ENCODE data around the gene HNF4A.
A peak's percentile ranks its signal among the peaks of the same experiment; 100 is the strongest.
"Not testable (repeated sequence)": the region's sequence is repeated elsewhere in the genome, so short reads cannot be mapped to it uniquely, and the experiment has no call there.

Gene HNF4A

DNA sequence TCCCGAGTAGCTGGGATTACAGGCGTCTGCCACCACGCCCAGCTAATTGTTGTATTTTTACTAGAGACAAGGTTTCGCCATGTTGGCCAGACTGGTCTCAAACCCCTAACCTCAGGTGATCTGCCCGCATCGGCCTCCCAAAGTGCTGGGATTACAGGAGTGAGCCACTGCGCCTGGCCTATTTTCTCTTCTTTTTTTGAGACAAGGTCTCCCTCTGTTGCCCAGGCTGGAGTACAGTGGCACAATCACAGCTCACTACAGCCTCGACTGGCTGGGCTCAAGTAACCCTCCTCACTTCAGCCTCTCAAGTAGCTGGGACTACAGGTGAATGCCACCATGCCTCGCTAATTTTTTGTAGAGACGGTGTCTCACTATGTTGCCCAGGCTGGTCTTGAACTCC is 9.6 kb upstream of the HNF4A start:
- not testable (repeated sequence) for DNase-seq

DNA sequence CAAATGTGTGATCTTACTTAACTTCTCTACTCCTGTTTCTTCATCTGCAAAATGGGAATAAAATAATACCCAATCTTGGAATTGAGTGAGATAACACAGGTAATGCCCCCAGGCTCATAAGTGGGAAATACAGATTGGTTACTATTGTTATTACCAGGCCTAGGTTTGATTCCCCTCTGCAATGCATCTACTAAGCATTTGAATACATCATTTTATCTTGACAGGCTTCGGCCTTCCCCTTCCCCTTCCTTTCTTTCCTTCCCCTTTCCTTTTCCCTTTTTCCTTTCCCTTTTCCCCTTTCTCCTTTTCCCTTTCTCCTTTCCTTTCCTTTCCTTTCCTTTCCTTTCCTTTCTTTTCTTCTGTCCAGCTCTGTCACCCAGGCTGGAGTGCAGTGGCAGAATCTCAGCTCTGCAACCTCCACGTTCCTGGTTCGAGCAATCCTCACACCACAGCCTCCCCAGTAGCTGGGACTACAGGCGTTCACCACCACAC is 7.3 kb upstream of the HNF4A start:
- no peak for DNase-seq

DNA sequence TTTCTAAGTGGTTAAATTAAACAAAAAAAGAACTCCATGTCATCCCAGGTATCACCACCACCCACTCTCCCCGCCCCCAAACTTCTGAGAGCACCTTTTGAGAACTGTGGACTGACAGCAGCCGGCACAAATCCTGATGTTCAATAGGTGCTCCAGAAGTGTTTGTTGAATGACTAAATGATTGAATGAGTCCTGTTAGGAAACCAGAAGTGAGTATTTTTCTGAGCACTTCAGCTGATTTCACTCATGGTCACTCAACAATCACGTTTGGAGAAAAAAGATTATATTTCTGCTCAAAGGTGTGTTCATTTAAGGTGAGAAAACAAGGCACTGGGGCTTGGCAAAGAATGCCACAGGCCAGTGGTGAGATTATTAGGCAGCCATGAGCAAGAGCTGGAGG is 6.2 kb upstream of the HNF4A start:
- DNase-seq: no peak

DNA sequence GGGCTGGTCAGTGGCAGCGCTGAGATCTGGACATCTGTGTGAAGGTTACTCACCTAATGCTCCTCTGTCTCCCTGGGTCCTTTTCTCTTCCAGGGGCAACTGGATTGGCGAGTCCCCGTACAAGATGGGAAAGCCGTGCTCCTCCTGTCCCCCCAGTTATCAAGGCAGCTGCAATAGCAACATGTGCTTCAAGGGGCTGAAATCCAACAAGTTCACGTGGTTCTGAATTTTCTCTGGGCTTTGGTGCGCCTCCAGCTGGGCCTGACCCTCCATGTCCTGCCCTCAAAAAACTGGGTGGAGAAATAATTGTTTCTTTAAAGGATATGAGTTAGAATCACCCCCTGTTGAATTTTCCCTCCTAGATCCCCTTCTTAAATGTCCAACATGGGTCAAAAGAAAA is 4.9 kb upstream of the HNF4A start:
- DNase-seq: no peak

DNA sequence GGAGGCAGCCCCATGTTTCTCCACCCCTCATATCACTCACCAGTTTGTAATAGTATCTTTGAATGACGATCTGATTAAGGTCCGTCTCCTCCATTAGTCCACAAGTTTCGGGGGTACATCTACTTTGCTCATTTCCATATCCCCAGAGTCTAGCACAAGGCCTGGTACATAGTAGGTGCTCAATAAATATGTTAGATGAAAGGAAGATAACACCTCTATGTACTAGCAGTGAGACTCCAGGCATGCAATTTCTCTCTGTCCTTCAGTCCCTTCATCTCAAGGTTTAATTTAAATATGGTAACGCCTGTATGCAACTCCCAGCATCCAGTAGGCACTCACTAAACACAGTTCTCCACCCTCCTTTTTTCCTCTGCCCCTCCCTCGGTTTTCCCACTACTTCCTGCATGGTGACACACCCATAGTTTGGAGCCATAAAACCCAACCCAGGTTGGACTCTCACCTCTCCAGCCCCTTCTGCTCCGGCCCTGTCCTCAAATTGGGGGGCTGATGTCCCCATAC is 461 bp upstream of the HNF4A start:
- no peak for DNase-seq

DNA sequence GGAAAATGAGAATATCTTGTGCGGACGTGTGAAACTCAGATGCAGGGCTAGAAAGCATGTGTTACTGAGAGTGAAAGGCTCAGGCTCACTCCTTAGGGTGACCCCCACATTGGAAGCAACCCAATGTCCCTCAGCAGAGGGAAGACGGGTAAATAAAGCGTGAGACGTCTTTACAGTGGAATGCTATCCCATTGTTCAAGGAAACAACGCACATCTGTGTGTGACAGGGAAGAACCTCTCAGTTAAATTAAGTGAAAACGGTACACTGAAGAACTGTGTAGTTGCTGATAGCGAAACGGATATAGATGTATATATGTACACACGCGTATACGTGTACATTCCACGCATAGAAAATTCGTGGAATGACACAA is 839 bp downstream of the HNF4A start:
- DNase-seq: no peak

DNA sequence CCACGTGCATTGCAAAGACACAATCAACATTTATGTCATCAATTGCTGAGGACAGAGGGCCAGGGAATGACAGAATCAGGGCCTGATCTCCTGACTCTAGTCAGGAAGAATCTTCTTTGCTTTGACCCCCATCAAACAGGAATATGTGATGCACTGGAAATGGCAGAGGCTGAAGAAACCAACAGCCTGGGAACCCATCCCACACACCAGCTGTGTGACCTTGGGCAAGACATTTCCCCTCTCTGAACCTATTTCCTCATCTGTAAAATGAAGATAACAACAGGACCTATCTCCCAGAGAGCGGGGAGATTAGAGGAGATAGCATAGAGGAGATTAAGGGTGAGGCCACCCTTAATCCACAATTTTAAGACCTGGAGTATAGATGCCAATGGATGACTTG is 1.5 kb downstream of the HNF4A start:
- no peak for DNase-seq

DNA sequence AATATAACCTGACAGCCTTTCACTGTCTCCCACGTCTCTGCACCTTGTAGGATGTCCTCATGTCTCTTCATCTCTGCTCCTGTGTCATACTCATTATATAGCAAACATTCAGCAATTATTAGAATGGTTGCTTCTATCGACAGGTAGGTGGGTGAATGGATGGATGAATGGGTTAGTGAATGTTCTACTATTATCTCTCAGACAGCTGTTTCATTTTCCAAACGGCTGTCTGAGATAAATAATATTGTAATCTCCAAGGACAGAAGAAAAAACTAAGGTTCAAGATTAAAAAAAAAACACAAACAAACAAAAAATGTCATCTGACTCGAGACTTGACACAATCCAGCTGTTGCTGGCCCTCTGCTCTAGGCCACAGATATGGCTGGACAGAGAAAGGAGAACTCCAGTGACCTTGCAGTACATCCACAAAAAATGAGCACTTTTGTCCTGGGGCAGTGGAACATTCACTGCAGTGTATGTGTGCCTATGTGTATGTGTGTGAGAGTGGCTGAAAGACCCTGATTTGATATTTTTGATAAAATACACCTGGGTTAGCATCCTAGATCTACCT is 2.1 kb downstream of the HNF4A start:
- no peak for DNase-seq

DNA sequence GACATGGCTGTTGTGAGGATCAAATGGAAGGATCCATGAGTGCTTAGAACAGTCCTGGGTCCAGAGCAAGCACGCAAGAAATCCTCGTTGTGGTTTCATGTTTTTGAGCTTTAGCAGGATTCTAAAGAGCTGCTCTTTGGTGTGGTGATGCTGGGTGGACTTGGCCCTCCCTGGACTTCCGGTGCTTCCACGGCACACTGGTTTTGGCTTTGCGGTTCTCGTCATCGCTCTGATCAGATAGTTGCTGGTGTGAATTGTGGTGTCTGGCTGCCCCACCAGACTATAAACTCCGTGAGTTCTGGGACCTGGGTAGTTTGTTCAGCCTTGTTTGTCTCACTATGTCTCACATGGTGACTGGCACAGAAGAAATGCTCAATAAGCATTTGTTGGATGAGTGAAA is 3.3 kb downstream of the HNF4A start:
- DNase-seq: no peak

DNA sequence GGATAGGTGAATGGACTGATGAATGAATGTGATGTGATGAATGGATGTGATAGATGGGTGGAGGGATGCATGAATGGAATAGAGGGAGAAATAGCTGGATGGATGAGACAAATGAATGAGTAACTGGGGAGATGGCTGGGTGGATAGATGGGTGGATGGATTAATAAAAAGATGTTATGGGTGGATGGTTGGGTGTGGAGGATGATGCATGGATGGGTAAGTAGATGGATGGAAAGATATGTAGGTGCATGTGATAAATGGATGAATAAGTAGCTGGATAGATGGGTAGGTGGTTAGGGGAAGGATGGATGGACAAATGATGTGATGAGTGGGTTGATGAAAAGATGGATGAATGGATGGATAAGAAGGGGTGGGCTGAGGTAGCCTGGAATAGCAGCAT is 4.7 kb downstream of the HNF4A start:
- DNase-seq: no peak

DNA sequence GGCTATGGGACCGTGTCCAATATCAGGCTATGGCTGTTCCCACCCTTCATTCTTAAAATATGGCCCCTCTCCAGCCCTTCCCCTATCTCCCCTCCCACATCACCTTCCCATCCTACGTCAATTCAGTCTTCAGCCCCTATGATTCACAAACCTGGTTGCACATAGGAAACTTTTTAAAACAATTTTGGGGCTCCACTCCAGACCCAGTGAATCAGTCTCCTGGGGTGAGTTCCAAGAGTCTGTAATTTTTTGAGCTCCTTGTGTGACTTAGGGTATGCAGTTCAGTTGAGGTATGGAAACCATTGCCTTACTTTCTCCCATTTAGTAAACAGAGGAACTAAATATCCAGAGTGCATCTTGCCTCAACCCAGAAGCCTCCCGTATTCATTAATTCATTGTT is 5.5 kb downstream of the HNF4A start:
- no peak for DNase-seq

DNA sequence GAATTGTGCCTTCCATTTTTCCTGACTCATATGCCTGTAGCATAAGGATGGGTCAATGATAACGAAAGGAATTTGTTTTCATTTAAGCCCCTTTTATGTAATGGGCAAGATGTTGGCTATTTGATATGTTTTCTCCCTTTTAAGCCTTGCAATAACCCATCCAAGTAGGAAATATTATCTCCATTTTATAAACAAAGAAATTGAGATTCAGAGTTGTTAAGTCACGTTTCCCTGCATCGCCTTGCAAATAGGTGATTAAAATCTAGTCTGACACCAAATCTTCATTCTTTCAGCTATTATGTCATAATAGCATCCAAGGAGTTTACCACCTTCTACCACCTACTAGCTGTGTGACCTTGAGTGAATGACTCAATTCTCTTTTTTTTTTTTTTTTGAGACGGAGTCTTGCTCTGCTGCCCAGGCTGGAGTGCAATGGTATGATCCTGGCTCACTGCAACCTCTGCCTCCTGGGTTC is 7.0 kb downstream of the HNF4A start:
- no peak for DNase-seq

DNA sequence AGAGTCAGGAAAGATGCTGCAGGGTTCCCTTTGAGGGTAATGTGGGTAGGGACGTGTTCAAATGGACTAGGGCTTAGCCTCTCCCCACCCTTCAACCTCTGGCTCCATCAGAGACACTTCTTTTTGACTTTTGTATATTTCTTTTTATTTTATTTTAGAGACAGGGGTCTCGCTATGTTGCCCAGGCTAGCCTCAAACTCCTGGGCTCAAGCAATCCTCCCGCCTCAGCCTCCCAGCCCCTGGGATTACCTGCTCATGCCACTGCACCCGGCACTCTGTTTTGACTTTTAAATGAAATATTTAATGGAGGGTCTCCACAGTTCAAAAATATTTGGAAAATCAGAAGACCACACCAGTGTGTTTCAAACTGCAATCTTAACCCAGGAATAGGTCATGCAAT is 8.6 kb downstream of the HNF4A start:
- no peak for DNase-seq

DNA sequence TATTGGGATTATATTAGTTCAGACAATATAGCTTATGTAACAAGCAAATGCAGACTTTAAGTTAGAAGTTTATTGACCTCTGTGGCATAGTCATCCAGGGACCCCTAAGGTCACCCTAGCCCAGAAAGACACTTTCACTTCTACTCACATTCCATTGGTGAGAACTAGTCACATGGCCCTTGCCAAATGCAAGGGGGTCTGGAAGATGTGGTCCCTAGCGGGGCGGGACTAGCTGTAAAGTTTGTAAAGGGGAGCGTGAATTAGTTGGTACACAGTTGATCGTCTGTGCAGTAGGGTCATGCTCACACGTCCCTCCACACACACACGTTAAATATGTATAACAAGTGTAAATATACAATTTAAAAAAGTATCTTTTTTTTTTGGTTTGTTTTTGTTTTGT is 9.3 kb downstream of the HNF4A start:
- no peak for DNase-seq

DNA sequence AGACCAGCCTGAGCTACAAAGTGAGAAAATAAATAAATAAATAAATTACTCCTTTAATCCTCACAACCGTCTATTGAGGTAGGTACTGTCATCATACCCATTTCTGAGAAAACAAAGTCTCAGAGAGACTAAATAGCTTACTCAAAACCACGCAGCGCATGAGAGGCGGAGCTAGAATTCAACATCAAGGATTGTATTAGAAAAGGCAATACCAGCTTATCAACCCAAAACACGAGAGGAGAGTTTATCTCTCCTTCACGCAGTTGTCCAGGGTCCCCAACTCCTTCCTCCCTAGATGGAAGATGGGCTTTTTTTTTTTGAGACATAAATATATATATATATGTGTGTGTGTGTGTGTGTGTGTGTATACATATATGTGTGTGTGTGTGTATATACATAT is 12.2 kb downstream of the HNF4A start:
- DNase-seq: no peak

DNA sequence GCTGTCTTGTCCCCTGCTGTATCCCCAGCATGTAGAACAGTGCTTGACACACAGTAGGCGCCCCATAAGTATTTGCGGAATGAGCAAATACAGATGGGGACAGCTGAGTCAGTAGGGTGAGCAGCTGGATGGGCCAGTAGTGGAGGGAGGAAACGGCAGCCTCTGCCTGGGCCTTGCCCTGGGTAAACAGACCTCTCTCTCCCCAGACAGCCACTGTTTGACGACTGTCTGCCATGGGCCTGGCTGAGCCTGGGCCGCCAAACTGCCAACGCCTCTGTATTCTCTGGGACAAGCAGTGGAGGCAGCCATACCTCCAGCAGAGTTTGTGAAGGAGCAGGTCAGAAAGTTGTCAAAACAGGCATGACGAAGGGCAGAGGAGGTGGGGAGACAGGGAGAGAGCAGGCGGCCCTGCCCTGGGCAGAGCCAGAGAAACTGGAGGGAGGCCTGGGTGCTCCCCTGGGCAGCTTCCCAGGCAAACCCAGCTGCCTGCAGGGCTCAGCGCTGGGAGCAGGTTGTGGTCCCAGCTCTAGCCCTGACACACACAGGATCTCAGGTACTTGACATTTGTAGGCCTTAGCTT is 15.2 kb downstream of the HNF4A start:
- no peak for DNase-seq

DNA sequence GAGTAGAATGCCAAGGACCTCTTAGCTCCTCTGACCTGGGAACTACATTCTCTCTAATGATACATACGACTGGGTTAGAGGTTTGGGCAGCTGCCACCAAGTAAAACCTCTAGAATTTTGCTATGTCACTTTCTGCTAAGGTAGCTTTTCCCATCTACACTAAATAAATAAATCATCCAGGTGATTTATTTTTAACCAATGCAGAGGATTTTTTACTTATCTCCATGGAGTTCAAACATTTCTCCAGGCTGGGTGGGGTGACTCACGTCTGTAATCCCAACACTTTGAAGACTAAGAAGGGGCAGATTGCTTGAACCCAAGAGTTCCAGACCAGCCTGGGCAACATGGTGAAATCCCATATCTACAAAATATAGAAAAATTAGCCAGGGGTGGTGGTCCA is 27.1 kb downstream of the HNF4A start:
- DNase-seq: no peak

DNA sequence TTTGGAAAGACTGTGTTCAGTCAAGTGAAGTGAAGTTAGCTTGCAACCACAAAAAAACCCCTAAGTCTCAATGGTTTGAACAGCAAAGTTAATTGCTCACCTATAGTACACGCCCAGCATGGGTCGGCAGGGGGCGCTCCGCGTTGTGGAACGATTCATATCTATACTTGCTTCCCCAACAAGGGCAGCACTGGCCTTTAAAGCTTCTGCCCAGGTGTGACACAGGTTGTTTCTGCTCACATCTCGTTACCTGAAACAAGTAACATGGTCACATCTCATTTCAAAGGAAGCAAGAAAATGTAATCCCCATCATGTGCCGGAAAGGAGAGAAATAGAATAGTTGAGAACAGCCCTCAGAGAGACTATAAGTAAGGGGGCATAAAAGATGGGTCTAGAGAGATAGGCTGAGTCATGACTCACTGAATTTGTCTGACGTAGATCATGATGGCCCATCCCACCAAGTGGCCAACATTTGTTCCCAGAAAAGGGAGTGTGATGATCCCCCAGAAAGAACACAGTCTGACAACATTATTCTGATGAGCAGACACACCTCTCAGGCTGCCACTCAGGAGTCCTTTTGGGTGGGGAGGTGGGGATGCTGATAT is 29.0 kb downstream of the HNF4A start:
- peak; percentile 71 for DNase-seq

DNA sequence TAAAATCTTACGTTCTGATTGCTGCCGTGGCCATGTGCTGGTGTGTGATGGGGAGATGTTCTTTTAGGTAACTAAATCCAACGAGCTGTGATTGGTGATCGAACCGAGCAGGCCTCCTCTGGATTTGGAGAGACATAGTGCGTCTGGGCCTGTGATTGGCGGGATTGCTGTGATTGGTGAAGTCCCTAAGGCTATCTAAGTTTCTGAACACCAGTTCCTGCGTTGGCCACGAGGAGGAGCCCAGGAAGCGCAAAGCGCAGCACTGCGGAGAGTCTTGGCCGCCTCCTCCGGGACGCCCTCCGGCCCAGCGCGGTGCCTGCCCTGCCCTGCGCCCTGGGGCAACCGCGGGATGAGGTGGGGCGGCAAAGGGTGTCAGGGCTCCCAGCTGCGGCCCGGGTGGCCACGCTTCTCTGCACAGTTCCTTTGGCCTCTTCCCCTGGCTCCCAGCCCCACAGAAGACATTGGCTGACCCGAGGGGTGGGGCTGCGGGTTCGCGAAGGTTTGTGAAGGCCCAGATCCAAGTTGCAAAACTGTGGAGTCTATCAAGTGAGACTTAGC is 33.0 kb downstream of the HNF4A start:
- peak; percentile 16 for DNase-seq

DNA sequence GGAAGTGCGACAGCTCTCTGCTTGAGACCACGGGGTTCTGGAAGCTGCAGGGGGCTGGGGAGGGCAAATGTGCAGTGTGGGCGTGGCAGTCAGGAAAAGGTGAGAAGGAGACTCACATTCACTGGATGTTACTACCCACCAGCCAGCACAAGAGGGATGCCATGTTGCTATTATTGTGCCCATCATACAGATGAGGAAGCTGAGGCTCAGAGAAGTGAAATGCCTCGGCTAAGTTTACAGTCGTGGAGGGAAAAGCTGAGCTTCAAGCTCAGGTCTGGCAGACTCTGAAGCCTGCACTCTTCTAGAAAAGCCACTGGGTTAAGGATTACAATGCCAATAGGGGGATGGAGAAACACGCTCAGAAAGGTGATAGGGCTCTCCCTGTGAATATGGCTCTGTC is 34.4 kb downstream of the HNF4A start:
- DNase-seq: no peak

DNA sequence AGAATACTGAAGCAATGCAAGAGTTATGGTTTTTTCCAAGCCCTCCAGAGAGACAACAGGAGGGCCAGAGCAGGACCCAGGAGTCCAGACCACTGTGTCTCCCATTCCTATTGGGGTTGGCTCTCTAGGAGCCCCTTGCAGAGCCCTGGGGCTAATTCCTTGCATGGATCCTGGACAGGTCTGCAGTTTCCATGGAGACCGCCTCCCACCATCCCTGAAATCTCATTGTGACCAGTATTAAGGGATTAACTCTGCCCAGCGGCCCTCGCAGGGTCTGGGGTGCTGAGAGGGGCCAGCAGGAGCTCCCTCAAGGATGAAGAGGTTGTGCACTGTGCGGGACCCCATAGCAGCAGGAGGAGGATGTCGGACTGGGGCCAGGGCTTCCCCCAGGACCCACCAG is 34.8 kb downstream of the HNF4A start:
- DNase-seq: no peak

DNA sequence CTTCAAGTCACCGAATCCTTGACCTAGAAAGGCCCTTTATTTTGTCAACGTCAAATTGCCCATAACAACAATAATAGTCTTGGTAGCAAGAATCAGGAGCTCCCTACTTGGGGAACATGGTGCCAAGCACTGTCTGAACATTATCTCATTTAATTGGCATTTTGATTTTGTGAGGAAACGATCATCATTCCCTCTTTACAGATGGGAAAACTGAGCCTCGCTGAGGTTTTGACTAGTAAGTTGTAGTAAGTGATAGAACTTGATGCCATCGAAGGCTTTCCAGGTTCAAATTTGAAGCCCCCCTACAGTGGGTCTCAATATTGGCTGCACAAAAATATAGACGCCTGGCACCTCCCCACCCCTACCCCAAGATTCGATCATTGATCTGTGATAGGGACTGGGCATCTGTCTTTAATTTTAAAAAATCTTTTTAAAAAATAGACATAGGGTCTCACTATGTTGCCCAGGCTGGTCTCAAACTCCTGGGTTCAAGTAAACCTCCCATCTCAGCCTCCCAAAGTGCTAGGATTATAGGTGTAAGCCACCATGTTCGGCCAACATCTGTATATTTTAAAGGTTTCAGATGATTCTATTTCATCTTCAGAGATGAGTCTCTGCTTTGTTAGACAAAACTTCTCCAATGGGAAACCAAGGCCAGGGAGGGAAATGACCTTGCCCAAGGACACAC is 36.7 kb downstream of the HNF4A start:
- no peak for DNase-seq

DNA sequence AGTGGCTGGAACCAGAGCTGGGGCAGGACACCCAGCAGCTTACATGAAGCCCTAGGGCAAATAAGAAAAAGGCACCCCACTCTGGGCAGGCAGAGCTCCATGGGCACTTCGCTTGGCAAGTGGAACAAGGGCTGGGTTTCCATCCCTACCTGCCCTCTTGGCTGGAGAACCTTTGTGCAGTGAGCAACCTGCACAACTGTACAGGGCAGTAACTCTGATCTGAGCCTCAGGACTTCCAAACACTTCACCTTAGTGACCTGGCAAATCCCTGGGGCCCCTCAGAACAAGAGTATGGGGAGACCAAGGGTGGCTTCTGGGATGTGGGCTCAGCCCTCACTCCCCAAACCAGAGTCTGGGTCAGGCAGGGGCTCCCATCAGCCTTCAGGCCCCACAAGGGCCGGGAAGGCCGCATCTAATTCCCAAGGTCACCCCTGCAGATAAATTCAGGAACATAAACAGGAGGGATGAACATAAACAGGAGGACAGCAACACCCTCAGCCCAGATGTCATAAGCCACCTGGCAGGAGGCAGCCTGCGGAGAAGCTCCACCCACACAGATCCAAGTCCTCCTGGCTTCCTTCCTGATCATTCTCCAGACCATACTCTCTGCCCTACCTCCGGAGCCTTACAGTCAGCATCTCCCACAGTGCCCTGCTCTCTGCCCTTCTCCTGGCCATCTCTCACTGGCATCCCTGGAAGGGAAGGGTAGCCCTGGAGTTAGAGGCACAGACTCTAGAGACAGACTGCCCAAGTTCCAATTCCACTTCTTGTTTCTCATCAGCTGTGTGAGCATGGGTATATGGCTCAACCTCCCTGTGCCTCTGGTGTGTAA is 37.5 kb downstream of the HNF4A start:
- DNase-seq: no peak

Measured in NCI-H1092 (cell line).